ENCODE data around the gene PML.

Gene PML, protein sequence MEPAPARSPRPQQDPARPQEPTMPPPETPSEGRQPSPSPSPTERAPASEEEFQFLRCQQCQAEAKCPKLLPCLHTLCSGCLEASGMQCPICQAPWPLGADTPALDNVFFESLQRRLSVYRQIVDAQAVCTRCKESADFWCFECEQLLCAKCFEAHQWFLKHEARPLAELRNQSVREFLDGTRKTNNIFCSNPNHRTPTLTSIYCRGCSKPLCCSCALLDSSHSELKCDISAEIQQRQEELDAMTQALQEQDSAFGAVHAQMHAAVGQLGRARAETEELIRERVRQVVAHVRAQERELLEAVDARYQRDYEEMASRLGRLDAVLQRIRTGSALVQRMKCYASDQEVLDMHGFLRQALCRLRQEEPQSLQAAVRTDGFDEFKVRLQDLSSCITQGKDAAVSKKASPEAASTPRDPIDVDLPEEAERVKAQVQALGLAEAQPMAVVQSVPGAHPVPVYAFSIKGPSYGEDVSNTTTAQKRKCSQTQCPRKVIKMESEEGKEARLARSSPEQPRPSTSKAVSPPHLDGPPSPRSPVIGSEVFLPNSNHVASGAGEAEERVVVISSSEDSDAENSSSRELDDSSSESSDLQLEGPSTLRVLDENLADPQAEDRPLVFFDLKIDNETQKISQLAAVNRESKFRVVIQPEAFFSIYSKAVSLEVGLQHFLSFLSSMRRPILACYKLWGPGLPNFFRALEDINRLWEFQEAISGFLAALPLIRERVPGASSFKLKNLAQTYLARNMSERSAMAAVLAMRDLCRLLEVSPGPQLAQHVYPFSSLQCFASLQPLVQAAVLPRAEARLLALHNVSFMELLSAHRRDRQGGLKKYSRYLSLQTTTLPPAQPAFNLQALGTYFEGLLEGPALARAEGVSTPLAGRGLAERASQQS

DNA sequence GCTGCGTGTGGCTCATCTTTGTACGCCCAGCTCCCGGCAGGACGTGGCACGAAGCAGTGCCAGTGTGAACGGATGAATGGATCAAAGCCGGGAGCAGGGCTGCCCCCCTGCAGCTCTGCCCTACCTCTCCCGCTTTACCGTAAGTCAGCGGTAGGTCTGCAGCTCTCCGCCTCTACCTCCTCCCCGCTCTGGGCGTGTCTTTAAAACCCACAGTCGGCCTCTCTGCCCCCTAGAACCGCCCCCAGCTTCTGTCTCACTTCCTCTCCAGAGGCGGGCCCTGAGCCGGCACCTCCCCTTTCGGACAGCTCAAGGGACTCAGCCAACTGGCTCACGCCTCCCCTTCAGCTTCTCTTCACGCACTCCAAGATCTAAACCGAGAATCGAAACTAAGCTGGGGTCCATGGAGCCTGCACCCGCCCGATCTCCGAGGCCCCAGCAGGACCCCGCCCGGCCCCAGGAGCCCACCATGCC is at the start of gene PML:
TSS of gene PML (plus strand) at position 304 of the 471 bp plus-strand sequence. CDS start at position 401, 97 bp downstream.
- DNase-seq, result peak; percentile 86

- no peak for DNase-seq
Measured at GRCh38 chr15:73945130-73945508, 49.4 kb upstream of the PML start.

GRCh38 chr15:73946046-73946721 is 48.3 kb upstream of the PML start:
- DNase-seq, result no peak

DNA sequence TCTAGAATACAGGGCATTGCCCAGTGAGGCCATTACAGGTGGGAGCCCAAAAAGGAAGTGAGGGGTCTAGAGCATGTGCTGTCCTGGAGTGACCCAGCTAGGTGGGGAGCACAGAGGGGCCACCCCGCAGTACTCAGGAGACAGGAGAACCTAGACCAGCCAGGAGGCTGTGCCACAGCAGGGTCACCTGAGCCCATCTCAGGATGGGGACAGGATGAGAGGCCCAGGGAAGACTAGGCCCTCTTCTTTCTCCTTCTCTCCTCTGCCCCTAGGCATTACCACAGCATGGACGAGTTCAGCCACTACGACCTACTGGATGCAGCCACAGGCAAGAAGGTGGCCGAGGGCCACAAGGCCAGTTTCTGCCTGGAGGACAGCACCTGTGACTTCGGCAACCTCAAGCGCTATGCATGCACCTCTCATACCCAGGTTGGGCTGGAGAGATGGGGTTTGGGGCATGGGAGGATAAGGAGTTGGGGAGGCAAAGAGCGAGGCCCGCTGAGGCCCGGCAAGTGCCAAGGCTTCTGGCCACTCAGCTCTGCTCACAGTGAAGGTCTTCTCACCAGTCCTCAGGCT is 47.6 kb upstream of the PML start:
- no peak for DNase-seq

DNA sequence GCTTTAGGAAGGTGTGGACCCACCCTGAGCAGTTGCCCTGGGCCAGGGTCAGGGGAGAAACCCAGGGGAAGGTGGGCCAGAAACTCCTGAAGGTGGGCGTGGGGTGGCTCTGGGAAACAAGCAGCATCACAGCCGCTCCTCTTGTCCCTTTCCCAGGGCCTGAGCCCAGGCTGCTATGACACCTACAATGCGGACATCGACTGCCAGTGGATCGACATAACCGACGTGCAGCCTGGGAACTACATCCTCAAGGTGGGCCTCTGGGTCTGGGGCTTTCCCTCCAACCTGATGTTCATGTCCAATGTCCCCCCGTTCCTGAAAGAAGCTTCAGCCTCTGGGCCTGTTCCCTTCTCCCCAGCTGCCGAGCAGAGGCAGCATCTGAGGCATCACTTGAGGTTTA is 46.9 kb upstream of the PML start:
- no peak for DNase-seq

DNA sequence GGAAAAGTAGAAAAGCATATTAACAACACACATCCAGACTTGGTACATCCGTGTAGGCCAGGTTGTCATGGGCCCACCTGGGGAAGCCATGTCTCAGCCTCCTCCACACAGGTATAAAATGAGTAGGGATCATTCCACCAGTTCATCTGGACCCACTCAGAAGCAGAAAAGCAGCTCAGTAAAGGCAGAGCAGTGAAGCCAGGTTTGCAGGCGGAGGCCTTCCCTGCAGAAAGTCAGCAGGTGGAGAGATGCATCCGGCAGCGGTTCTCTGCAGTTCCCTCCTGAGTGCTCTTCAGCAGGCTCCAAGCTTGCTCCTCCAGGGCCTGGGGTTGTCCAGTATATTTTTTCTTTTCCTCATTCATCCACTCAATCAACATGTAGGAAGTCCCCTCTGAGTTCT is 46.1 kb upstream of the PML start:
- DNase-seq, result no peak

DNA sequence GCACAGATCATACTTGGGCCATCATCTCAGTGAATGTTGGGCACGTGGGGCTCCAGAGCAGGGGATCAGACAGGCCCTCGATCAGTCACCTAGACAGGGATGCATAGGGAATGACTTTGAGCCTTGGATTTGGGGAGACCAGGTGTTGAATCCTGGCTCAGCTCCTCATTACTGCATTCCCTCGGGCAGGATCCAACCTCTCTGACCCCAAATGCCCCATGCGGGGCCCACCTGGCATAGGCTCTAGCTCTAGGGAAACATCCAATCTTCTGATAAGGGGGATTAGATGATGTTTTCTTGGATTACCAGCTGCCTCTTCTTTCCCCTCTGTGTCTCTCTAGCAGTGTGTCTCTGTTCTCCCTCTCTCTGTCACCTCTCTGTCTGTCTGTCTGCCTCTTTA is 45.5 kb upstream of the PML start:
- DNase-seq, result no peak

DNA sequence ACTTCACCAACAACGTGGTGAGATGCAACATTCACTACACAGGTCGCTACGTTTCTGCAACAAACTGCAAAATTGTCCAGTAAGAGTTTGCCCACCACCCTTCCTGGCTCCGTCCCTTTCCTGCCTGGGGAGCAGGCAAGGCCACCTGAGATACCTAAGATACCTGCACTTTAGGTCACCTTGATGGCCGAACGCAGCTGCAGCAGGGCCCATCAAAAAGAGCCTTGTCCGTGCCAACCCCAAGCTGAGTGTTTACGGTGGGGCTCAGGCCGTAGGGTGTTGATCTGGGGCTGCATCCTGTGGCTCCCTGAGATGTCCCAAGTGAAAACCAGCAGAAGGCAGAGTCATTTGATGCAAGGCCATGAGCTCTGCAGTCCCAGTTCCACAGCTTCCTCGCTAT is 45.0 kb upstream of the PML start:
- no peak for DNase-seq

DNA sequence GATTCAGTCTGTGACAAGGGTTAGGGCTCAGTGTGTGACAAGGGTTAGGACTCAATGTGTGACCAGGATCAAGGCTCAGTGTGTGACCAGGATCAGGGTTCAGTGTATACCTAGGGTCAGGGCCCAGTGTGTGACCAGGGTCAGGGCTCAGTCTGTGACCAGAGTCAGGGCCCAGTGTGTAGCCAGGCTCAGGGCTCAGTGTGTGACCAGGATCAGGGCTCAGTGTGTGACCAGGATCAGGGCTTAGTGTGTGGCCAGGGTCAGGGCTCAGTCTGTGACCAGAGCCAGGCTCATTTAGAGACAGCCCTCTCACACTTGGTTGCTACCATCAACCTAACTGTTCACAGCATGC is 44.1 kb upstream of the PML start:
- no peak for DNase-seq

DNA sequence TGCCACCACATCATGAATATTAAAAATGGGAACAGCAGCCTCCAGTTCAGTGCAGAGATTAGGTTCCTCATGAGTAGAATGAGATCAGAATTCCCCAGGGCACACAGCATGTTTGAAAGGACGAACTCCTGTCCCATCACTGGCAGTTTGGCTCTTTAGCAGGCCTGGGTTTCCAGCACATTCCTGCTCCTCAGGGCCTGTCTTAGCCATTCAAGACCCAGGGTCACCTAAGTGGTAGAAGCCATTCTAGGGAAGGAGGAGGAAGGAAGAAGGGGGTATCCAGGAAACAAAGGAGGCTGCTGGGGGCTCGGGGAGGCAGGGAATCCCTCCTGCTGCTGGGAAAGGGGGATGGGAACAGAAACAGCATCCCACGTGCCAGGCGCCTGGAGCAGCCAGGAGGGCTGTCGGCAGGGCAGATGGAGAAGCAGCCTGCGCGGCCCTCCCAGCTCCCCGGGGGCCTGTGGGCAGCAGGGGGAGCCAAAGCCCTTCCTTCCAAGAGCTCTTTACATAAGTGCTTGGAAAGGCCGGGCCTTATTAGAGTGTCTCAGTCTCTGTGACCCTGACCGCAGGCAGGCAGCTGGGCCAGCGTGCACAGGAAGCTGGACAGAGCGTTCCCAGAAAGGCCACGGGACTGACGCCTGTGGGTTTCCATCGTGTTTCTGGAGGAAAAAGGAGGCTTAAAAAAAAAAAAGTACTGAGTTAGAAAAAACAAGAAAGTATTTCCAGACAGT is 43.5 kb upstream of the PML start:
- peak; percentile 80 for DNase-seq

- no peak for DNase-seq
Measured at GRCh38 chr15:73951601-73952000, 42.9 kb upstream of the PML start.

DNA sequence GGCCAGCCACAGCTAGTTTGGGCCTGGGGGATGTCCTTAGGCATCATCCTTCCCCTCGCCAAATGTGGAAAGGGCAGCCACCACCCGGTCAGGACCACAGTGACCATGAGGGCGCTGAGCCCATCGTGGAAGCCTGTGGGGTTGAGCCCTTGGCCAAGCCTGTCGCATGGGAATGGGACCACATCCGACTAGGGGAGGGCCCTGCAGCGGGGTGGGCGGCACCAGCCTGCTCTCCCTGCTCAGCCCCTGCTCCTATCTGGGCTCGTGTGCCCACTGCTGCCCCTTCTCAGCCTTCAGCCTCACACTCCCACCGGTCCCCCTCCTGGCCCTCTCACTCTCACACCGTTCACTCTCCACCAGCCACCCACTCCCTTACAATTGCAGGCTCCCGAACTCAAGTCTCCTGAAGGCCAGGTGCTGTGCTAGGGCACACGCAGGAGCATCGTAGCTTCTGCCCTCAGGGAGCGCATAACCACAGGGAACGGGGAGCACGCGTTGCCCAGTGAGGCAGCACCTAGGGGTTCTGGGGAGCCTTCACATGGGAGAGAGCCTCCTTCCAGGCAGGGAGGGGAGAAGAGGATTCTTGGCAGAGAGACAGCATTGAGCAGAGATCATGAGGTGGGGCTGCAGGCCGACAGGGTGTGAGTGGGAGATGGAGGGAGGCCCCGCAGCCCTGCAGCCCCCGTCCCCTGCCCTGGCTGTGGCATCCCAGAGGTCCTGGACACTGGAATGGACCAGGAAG is 42.2 kb upstream of the PML start:
- DNase-seq, result no peak

- no peak for DNase-seq
Measured at GRCh38 chr15:73952913-73953750, 41.4 kb upstream of the PML start.

GRCh38 chr15:73954188-73955145 is 40.0 kb upstream of the PML start:
- DNase-seq, result peak; percentile 4

DNA sequence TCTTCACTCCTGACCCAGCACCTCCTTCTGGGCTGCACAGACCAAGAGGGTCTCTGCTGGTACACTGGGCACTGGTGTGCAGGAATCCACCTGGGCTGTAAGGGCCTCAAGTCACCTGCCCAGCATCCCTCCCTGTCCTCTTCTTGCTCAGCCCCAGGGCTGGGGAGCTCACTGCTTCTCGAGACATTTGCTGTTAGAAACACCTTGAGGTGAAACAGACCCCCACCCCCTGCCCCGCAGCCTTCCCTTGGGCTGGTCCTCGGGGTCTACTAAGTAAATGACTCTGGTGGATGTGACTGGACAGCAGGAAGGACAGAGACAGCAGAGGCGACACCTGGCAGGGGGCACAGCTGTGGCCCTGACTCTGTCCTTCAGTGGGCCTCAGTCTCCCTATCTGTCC is 39.2 kb upstream of the PML start:
- DNase-seq, result peak; percentile 13

GRCh38 chr15:73955861-73956742 is 38.4 kb upstream of the PML start:
- peak; percentile 12 for DNase-seq

- DNase-seq, result peak; percentile 13
Measured at GRCh38 chr15:73956743-73957135, 37.8 kb upstream of the PML start.

DNA sequence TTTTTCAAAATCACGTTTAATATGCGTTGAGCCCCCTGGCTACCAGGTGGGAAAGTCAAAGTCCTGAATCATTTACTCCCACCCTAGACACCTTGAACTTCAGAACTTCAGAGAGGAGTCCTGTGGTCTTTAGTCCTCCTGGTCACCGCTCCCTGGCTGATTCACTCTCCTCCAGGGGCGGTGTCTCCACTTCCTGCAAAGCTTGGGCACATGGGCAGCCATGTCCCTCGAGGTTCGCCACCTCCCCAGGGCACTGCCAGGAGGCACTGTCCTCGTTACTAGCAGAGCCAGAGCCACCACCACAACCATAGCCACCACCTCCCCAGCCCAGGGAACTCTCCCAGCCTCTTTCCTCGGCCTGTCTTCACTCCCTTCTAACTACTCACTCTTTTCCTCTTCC is 37.2 kb upstream of the PML start:
- DNase-seq, result peak; percentile 11
